ENCODE data around the gene BTBD8. TPM values are rescaled to one million over a fixed set of nuclear protein-coding genes. Genes with fewer than 3 reads are reported as not detected.
A peak's percentile ranks its signal among the peaks of the same experiment; 100 is the strongest.

BTBD8 gene
- total RNA-seq, 2 donors from 2014 or later, result 0.67 to 1.3 TPM

DNA sequence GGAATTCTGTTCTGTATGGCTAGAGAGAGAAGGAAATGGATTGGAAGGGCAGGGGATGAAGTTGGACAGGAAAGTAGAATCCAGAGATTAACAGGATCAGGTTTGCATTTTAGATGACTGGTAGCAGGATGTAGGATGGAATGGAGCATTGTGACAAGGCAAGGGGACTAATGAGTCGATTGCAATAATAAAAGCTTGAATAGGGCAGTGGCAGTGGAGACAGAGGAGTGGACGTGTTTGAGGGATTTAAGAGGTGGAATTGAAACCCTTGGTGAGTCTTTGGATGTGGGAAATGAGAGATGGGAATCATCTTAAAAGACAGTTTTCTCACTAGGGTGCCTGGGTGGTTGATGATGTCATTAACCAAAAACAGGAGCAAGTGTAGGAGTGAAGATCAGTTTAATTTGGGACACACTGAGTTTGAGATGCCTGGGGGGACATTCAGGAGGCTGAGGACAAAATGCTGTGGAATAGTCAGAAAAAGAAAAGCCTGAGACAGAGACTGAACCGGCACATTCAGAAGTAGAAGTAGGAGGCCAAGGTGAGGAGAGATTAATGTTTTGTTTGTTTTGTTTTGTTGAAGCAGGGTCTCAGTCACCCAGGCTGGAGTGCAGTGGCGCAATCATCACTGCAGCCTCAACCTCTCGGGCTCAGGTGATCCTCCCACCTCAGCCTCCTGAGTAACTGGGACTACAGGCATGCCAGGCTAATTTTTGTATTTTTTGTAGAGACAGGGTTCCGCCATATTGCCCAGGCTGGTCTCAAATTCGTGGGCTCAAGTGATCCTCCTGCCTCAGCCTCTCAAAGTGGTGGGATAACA lies 108.5 kb downstream of the BTBD8 start:
- H3K27me3 Mint-ChIP-seq, result peaks cover 4 to 14% of the 10 kb centered on the region in 2 donors
- no peaks in the 10 kb centered on the region for H3K36me3 Mint-ChIP-seq
- ATAC-seq, result no peak
- no peak for DNase-seq (ENCODE audit: low spot score)
- no peak overlapping the region for H3K27ac Mint-ChIP-seq
- H3K9me3 Mint-ChIP-seq, result no peaks in the 10 kb centered on the region
- H3K4me3 Mint-ChIP-seq, result no peak overlapping the region
- H3K4me1 Mint-ChIP-seq (ENCODE audit: low read depth in 2 of 2), result no peaks in the 10 kb centered on the region

DNA sequence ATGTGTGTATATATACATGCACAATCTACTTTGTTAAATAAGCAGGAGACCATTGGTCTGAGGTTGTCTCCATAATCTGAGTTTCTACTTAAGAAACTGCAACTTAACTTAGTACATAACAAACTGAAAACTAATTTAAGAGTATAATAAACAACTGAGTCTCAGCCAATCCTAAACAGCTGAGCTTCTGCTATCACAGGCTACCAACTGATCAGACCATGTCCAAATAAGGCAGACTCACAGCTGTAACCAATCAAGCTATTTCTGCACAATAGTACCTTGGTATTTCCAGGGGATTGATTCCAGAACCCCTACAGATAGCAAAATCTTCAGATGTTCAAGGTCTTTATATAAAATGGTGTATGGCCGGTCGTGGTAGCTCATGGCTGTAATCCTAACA lies 111.6 kb downstream of the BTBD8 start:
- no peak for ATAC-seq
- no peaks in the 10 kb centered on the region for H3K36me3 Mint-ChIP-seq
- peaks cover 8 to 14% of the 10 kb centered on the region in 2 donors for H3K27me3 Mint-ChIP-seq
- H3K4me3 Mint-ChIP-seq, result no peak overlapping the region
- DNase-seq (ENCODE audit: low spot score), result no peak
- no peaks in the 10 kb centered on the region for H3K4me1 Mint-ChIP-seq (ENCODE audit: low read depth in 2 of 2)
- H3K9me3 Mint-ChIP-seq, result no peaks in the 10 kb centered on the region
- H3K27ac Mint-ChIP-seq, result no peak overlapping the region

DNA sequence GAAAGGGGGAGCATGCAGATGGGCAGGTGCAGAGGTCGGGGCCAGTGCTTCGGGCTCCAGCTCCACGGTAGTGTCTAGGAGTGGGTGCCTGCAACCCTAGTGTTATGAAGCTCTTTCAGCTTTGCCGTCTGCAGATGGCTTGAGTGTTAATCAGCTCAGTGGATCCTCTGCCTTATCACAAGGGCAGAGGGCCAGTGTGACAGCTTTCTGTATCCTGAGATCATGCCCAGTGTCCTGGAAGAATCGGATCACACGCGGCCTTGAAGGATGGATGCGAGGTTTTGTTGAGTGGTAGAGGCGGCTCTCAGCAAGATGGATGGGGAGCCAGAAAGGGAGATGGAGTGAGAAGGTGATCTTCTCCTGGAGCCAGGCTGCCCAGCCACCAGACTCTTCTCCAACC lies 112.1 kb downstream of the BTBD8 start:
- H3K27me3 Mint-ChIP-seq, result peaks cover 8 to 14% of the 10 kb centered on the region in 2 donors
- no peaks in the 10 kb centered on the region for H3K9me3 Mint-ChIP-seq
- ATAC-seq (no peak), DNase-seq (ENCODE audit: low spot score) (no peak)
- H3K4me1 Mint-ChIP-seq (ENCODE audit: low read depth in 2 of 2), result no peaks in the 10 kb centered on the region
- H3K36me3 Mint-ChIP-seq, result no peaks in the 10 kb centered on the region
- H3K27ac Mint-ChIP-seq, result no peak overlapping the region
- no peak overlapping the region for H3K4me3 Mint-ChIP-seq

DNA sequence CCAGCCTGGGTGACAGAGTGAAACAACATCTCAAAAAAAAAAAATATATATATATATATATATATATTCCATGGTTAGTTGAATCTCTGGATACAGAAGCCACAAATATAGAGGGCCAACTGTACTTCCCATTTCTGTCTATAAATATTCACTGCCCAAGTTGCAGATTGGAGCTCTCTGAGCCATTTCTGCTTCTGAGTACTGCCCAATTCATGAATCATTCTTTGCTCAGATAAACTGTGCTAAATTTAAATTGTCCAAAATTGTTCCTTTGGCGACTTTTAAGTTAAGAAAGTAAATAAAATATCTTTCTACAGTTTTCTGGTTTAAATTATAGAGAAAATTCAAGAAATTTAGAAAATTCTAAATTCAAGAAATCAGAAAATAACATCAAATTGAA lies 114.4 kb downstream of the BTBD8 start:
- no peak for ATAC-seq
- peaks cover 4 to 6% of the 10 kb centered on the region in 2 donors for H3K27me3 Mint-ChIP-seq
- no peaks in the 10 kb centered on the region for H3K9me3 Mint-ChIP-seq
- H3K4me3 Mint-ChIP-seq, result no peak overlapping the region
- no peaks in the 10 kb centered on the region for H3K36me3 Mint-ChIP-seq
- DNase-seq (ENCODE audit: low spot score), result no peak
- H3K27ac Mint-ChIP-seq, result no peak overlapping the region
- H3K4me1 Mint-ChIP-seq (ENCODE audit: low read depth in 2 of 2), result no peaks in the 10 kb centered on the region

DNA sequence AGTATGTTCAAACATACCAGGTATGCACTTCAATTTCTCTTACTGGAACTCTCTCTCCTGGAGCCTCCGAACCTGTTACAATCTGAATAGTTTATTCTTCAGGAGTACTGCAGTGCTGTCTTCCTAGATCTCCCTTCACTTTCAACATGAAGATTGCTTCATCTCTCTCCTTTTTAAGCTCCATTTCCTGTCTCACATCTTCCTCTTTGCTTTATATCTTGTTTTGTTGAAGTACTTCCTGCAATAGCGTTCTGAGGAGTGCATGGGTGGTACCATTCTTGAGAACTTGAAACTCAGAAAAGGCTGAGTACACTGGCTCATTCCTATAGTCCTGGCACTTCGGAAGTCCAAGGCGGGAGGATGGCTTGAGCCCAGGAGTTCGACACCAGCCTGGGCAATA lies 121.8 kb downstream of the BTBD8 start:
- Mint-ChIP-seq H3K27ac (peak overlapping the region in 1 of 2 donors; percentile 1), H3K36me3 (no peaks in the 10 kb centered on the region), H3K4me1 (ENCODE audit: low read depth in 2 of 2) (peaks cover 5% of the 10 kb centered on the region in 2 donors), H3K27me3 (peaks cover 6 to 7% of the 10 kb centered on the region in 2 donors), H3K9me3 (no peaks in the 10 kb centered on the region), H3K4me3 (no peak overlapping the region)
- DNase-seq (ENCODE audit: low spot score) (no peak), ATAC-seq (no peak)

DNA sequence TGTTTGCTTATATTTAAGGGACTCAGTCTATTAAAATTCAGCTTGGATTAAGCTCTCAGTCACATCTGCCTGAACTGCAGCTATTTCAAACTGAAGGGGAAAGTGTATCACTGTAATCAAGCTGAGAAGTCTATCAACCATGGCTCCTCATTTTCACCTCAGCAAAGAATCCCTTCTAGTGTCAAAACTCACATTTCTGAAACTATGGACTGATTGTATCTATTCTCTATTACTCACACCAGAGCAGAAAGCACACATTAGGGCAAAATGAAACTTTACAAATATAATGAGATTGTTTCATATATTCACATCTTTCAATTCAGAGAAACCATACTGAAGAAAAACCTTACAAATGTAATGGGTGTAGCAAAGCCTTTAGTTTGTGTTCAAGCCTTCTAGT lies 123.0 kb downstream of the BTBD8 start:
- Mint-ChIP-seq H3K27ac (no peak overlapping the region), H3K4me1 (ENCODE audit: low read depth in 2 of 2) (peaks cover 5% of the 10 kb centered on the region in 2 donors), H3K9me3 (no peaks in the 10 kb centered on the region), H3K27me3 (peaks cover 6 to 7% of the 10 kb centered on the region in 2 donors), H3K36me3 (no peaks in the 10 kb centered on the region), H3K4me3 (no peak overlapping the region)
- ATAC-seq (no peak), DNase-seq (ENCODE audit: low spot score) (no peak)

DNA sequence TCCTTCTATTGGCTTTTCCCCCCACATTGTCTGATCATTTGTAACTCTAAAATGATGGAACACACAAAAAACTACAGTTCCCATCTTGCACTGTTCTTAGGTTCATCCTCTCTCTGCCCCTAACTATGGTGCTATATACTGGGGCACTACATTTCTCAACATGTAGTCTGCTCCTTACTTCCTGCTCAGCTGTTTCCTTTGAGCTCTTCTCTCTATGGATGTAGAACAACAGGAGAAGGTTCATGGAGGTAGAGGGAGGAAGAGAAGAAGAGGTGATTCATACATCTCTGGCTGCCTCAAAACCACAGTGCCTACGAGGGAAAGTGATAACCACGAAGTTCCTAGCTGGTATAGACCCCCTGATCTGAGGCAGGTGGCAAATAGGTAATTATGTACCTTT lies 130.6 kb downstream of the BTBD8 start:
- H3K4me1 Mint-ChIP-seq (ENCODE audit: low read depth in 2 of 2), result no peaks in the 10 kb centered on the region
- H3K36me3 Mint-ChIP-seq, result no peaks in the 10 kb centered on the region
- no peak for ATAC-seq
- H3K27me3 Mint-ChIP-seq, result peaks cover 18 to 29% of the 10 kb centered on the region in 2 donors
- H3K4me3 Mint-ChIP-seq, result no peak overlapping the region
- DNase-seq (ENCODE audit: low spot score), result no peak
- H3K9me3 Mint-ChIP-seq, result no peaks in the 10 kb centered on the region
- H3K27ac Mint-ChIP-seq, result no peak overlapping the region

DNA sequence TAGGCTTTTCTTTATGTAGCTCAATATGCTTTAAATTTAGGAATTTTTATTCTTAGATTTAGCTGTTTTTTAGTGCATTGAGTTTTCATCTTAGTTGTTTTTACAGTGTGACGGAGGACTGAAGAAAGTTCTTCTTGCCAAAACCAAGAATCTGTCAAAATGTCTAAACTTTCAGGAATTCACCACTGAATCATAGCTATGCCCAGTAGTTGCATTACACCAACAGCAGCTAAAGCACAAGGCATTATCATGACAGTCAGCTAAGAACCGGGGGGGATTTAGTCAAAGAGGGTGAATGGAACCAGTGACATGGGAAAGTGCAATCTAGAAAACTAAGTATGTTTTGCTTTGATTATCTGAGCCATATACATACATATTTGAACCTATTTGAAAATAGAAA lies 131.0 kb downstream of the BTBD8 start:
- Mint-ChIP-seq H3K4me1 (ENCODE audit: low read depth in 2 of 2) (no peaks in the 10 kb centered on the region), H3K27ac (no peak overlapping the region), H3K4me3 (no peak overlapping the region), H3K9me3 (no peaks in the 10 kb centered on the region), H3K36me3 (no peaks in the 10 kb centered on the region), H3K27me3 (peaks cover 15 to 32% of the 10 kb centered on the region in 2 donors)
- ATAC-seq, result no peak
- DNase-seq (ENCODE audit: low spot score), result no peak

DNA sequence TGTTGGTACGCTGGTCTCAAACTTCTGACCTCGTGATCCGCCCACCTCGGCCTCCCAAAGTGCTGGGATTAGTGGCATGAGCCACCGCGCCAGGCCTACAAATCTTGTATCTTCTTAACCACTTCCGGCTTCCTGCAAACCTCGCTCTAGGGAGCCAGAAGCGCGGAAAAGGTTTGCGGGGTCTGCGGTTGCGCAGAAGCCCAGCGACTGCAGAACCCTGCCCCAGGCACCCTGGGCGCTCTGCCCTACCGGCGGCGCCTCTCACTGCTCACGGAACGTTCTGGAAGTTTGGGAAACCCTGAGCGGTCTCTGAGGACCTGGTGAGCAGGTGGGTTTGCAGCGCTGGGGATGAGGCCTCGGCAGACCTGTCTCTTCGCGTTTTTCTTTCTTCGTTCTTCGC lies 137.6 kb downstream of the BTBD8 start, which contains the start of gene C1orf146:
TSS of gene C1orf146 (plus strand) at position 195 of the 400 bp plus-strand sequence. CDS start 13,506 bp downstream, outside the sequence.
- Mint-ChIP-seq H3K36me3 (no peaks in the 10 kb centered on the region), H3K27ac (no peak within 1 kb of the TSS), H3K4me3 (no peak within 1 kb of the TSS), H3K4me1 (ENCODE audit: low read depth in 2 of 2) (no peaks in the 10 kb centered on the region), H3K27me3 (peaks cover 5 to 8% of the 10 kb centered on the region in 2 donors), H3K9me3 (no peaks in the 10 kb centered on the region)
- DNase-seq (ENCODE audit: low spot score) (no peak), ATAC-seq (no peak)

DNA sequence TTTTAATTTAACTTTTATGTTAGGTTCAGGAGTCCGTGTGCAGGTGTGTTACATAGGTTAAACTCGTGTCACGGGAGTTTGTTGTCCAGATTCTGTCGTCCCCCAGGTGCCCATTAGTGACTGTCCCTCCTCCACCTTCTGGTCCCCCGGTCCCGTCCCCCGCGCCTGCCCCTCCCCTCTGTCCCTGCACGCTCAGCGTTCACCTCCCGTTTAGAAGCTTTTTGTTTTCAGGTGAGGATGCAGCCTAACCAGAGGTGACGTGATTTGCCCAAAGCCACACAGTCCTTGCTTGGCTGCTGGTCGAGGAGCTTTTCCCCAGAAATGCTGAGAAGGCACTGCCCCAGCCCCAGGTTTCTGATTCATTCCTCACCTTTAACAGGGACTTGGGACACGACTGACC lies 138.4 kb downstream of the BTBD8 start:
- Mint-ChIP-seq H3K4me1 (ENCODE audit: low read depth in 2 of 2) (no peaks in the 10 kb centered on the region), H3K9me3 (no peaks in the 10 kb centered on the region), H3K27ac (no peak overlapping the region), H3K4me3 (no peak overlapping the region), H3K27me3 (peaks cover 5 to 8% of the 10 kb centered on the region in 2 donors), H3K36me3 (no peaks in the 10 kb centered on the region)
- ATAC-seq, result no peak
- no peak for DNase-seq (ENCODE audit: low spot score)

DNA sequence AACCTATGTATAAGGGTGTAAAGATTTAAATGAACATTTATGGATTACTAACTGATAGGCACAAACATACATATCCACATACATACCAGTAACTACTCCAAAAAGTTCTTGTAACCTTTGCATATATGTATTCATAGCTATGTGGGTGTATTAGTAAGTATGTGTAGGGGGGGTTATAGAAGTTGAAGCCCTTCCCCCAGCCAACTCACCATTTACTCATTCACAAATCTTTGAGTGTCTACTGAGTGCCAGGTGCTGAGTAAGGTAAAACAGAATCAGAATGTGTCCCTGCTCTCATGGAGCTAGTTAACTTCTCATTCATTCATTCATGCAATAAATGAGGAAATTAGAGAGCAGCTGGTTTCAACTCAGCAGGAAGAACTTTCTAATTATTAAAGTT lies 138.9 kb downstream of the BTBD8 start:
- ATAC-seq (no peak), DNase-seq (ENCODE audit: low spot score) (no peak)
- H3K36me3 Mint-ChIP-seq, result no peaks in the 10 kb centered on the region
- no peak overlapping the region for H3K4me3 Mint-ChIP-seq
- no peak overlapping the region for H3K27ac Mint-ChIP-seq
- H3K9me3 Mint-ChIP-seq, result no peaks in the 10 kb centered on the region
- H3K27me3 Mint-ChIP-seq, result peaks cover 5 to 8% of the 10 kb centered on the region in 2 donors
- no peaks in the 10 kb centered on the region for H3K4me1 Mint-ChIP-seq (ENCODE audit: low read depth in 2 of 2)

DNA sequence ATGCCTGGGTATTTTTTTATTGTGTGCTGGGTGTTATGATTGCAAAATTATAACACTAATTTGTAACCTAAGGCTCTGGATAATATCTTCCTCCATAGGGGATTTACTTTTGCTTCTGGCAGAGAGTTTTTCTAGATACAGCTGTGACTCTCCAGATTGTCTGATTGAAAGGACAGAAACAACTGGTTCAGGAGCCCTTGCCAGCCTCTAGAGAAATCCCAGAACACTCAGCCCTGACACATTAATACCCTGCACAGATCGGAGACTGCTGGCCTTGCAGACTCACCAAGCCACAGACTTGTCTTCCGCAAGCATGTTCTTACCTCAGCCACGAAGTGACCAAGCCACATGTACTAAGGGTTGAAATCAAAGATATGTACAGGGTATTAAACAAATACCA lies 148.3 kb downstream of the BTBD8 start:
- no peaks in the 10 kb centered on the region for H3K9me3 Mint-ChIP-seq
- DNase-seq (ENCODE audit: low spot score) (no peak), ATAC-seq (no peak)
- no peaks in the 10 kb centered on the region for H3K36me3 Mint-ChIP-seq
- H3K27ac Mint-ChIP-seq, result no peak overlapping the region
- peaks cover 11 to 14% of the 10 kb centered on the region in 2 donors for H3K27me3 Mint-ChIP-seq
- H3K4me1 Mint-ChIP-seq (ENCODE audit: low read depth in 2 of 2), result no peaks in the 10 kb centered on the region
- no peak overlapping the region for H3K4me3 Mint-ChIP-seq

DNA sequence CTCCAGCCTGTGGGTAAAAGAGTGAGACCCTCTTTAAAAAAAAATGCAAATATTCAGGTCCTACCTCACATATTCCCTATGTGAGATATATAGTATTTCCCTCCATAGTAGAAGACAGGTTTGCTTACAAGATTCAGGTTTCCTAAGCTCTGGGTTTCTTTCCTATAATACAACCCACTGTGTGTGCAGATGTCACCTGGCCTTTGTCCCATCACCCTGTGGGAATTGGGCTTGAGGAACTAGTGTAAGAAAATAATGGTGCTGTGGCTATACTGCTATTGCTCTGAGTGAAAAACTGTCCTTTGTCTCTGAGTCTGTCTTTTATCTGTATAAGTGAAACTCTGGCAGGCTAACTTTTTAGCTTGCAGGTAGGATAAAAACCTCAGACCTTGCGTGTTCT lies 150.6 kb downstream of the BTBD8 start:
- peaks cover 11 to 17% of the 10 kb centered on the region in 2 donors for H3K27me3 Mint-ChIP-seq
- DNase-seq (ENCODE audit: low spot score) (no peak), ATAC-seq (no peak)
- H3K9me3 Mint-ChIP-seq, result no peaks in the 10 kb centered on the region
- no peaks in the 10 kb centered on the region for H3K36me3 Mint-ChIP-seq
- H3K4me1 Mint-ChIP-seq (ENCODE audit: low read depth in 2 of 2), result no peaks in the 10 kb centered on the region
- no peak overlapping the region for H3K4me3 Mint-ChIP-seq
- no peak overlapping the region for H3K27ac Mint-ChIP-seq
